ENCODE measurements around the gene TOMM40.

- no peak for TF ChIP-seq CTCF (IDR thresholded peaks at IDR 0.05; ENCODE audit: low read depth, low read length, missing input control)
- TF ChIP-seq REST (IDR thresholded peaks at IDR 0.05) = no peak
- TF ChIP-seq EGR1 (IDR thresholded peaks at IDR 0.05; ENCODE audit: low read depth in 2 of 2) = no peak
- no peak for TF ChIP-seq YY1 (IDR thresholded peaks at IDR 0.05)
These were observed 35.4 kb upstream of the TOMM40 start for GRCh38 chr19:44855606-44856005.
